HCT116 (cell line): ENCODE data around the gene ABCF3. TPM values are rescaled to one million over a fixed set of nuclear protein-coding genes. Genes with fewer than 3 reads are reported as not detected.

ENCODE experiments used
- ATAC-seq: fragments of 200-7000 bp; cut with Tn5 transposase; 2 replicates; pipeline ENCODE4 v1.9.1; 2020; ENCODE audit warnings: mild to moderate bottlenecking, moderate library complexity
- BruUV-seq: library from RNA; stranded (reverse); fragments of 400-500 nt; replicated peaks from 2 replicates; lab custom pipeline; 2021; lab: Mats Ljungman, UMichigan
- CTCF ChIA-PET: fragments of 300-600 bp; sonication (Branson Sonifier 250); formaldehyde crosslinking; loops from one replicate; lab custom pipeline; 2021; ENCODE audit warnings: antibody characterized with exemption; lab: Charles Lee
- POLR2A ChIA-PET: fragments of 300-600, 350-600 bp; sonication (Branson Sonifier 250); formaldehyde crosslinking; loops from one replicate; lab custom pipeline; 2021; ENCODE audit warnings: antibody characterized with exemption; lab: Charles Lee
- RAD21 ChIA-PET, 2 experiments: fragments of 300-600 bp; sonication (Branson Sonifier 250); formaldehyde crosslinking; loops; one replicate each; lab custom pipeline; 2023; ENCODE audit warnings: low total read pairs in 2 of 2; ENCODE audit not compliant: uncharacterized antibody in 2 of 2, unreplicated experiment in 2 of 2, low non-redundant PET in 1 of 2; lab: Charles Lee
- DNase-seq: peaks from one replicate; pipeline ENCODE4 v3.0.0-alpha.2; 2010; ENCODE audit warnings: low read depth, low spot score
- H2AFZ ChIP-seq: fragments of 200-600 bp; shearing (Covaris generic), sonication (generic); 2 replicates; pipeline ENCODE4 v1.6.1; 2017; ENCODE audit warnings: low read depth, mixed run types, mixed read lengths, antibody characterized with exemption, low read length; ENCODE audit not compliant: poor library complexity, severe bottlenecking
- H3K27ac ChIP-seq: 2 replicates; pipeline ENCODE4 v1.5.1; 2012; ENCODE audit warnings: low read depth, low read length
- H3K27me3 ChIP-seq: fragments of 200-600 bp; sonication (generic); 2 replicates; pipeline ENCODE4 v1.6.1; 2016; ENCODE audit warnings: mixed run types, low read length, mixed read lengths; ENCODE audit not compliant: insufficient read depth
- H3K36me3 ChIP-seq, 2 experiments: fragments of 200-500 bp in 1 of 2; fragments of 200-600 bp in 1 of 2; sonication (Bioruptor generic) in 1 of 2; sonication (generic) in 1 of 2; 2 replicates each; pipeline versions ENCODE4 v1.5.1 to v1.6.1; 2014 to 2016; ENCODE audit warnings: low read length in 2 of 2, inconsistent platforms in 1 of 2, mixed read lengths in 1 of 2, mixed run types in 1 of 2; ENCODE audit not compliant: insufficient read depth in 2 of 2, control insufficient read depth in 1 of 2
- H3K4me1 ChIP-seq, 2 experiments: fragments of 200-600 bp in 1 of 2; sonication (generic) in 1 of 2; 2 replicates each; pipeline versions ENCODE4 v1.5.1 to v1.6.1; 2012 to 2017; ENCODE audit warnings: low read length in 2 of 2, inconsistent platforms in 1 of 2, mild to moderate bottlenecking in 1 of 2, mixed read lengths in 1 of 2, mixed run types in 1 of 2, moderate library complexity in 1 of 2; ENCODE audit not compliant: insufficient read depth in 2 of 2, control insufficient read depth in 1 of 2
- H3K4me2 ChIP-seq: fragments of 200-600 bp; sonication (generic); 2 replicates; pipeline ENCODE4 v1.6.1; 2017; ENCODE audit warnings: mixed run types, low read length, mixed read lengths
- H3K4me3 ChIP-seq, 2 experiments: fragments of 200-600 bp in 1 of 2; sonication (generic) in 1 of 2; replicated peaks in 1 of 2; 2 replicates each; pipeline ENCODE4 v1.5.1; 2011 to 2016; ENCODE audit warnings: low read length in 2 of 2, control low read depth in 1 of 2, low read depth in 1 of 2, mild to moderate bottlenecking in 1 of 2, mixed read lengths in 1 of 2, mixed run types in 1 of 2
- H3K79me2 ChIP-seq: fragments of 200-600 bp; sonication (generic); 2 replicates; pipeline ENCODE4 v1.6.1; 2017; ENCODE audit warnings: mild to moderate bottlenecking, mixed run types, low read length, moderate library complexity, mixed read lengths; ENCODE audit not compliant: insufficient read depth
- H3K9ac ChIP-seq: fragments of 200-600 bp; sonication (generic); 2 replicates; pipeline ENCODE4 v1.6.1; 2016; ENCODE audit warnings: low read length, mixed read lengths
- H3K9me2 ChIP-seq: fragments of 200-600 bp; sonication (generic), shearing (Covaris generic); 2 replicates; pipeline ENCODE4 v1.6.1; 2017; ENCODE audit warnings: mixed run types, mild to moderate bottlenecking, moderate library complexity; ENCODE audit not compliant: insufficient read depth
- H3K9me3 ChIP-seq, 2 experiments: fragments of 200-500 bp in 1 of 2; fragments of 200-600 bp in 1 of 2; sonication (Bioruptor generic) in 1 of 2; sonication (generic) in 1 of 2; 2 replicates each; pipeline ENCODE4 v1.6.1; 2014 to 2017; ENCODE audit warnings: low read length in 2 of 2, mixed read lengths in 2 of 2, inconsistent platforms in 1 of 2, low read depth in 1 of 2, mild to moderate bottlenecking in 1 of 2, mixed run types in 1 of 2, moderate library complexity in 1 of 2; ENCODE audit not compliant: control insufficient read depth in 1 of 2, insufficient read depth in 1 of 2
- H4K20me1 ChIP-seq: fragments of 200-600 bp; sonication (generic), shearing (Covaris generic); 2 replicates; pipeline ENCODE4 v1.6.1; 2017; ENCODE audit warnings: mixed run types, mild to moderate bottlenecking, moderate library complexity; ENCODE audit not compliant: insufficient read depth
- CEBPB ChIP-seq: IDR thresholded peaks from 2 replicates; pipeline ENCODE4 v1.6.1; 2012; ENCODE audit warnings: low read depth
- EZH2 ChIP-seq: fragments of 200-600 bp; sonication (generic); IDR thresholded peaks from 2 replicates; pipeline ENCODE4 v1.6.1; 2017; ENCODE audit warnings: antibody characterized with exemption, mixed run types
- FOSL1 ChIP-seq: IDR thresholded peaks from 2 replicates; pipeline ENCODE4 v1.6.1; 2012; ENCODE audit warnings: low read depth
- JUND ChIP-seq: IDR thresholded peaks from 2 replicates; pipeline ENCODE4 v1.6.1; 2012
- POLR2AphosphoS5 ChIP-seq: IDR thresholded peaks from 2 replicates; pipeline ENCODE4 v1.6.1; 2011; ENCODE audit warnings: mild to moderate bottlenecking, low read depth, low read length, moderate library complexity
- RAD21 ChIP-seq: IDR thresholded peaks from 2 replicates; pipeline ENCODE4 v1.6.1; 2012; ENCODE audit warnings: low read depth, mild to moderate bottlenecking
- SRF ChIP-seq: IDR thresholded peaks from 2 replicates; pipeline ENCODE4 v1.6.1; 2012; ENCODE audit warnings: low read depth
- TCF7L2 ChIP-seq: IDR thresholded peaks from 2 replicates; pipeline ENCODE4 v1.7.0; 2011; ENCODE audit warnings: borderline replicate concordance, inconsistent platforms; ENCODE audit not compliant: insufficient read depth, insufficient read length; ENCODE audit errors: extremely low read depth
- YY1 ChIP-seq: IDR thresholded peaks from 2 replicates; pipeline ENCODE4 v1.6.1; 2011; ENCODE audit warnings: low read length, low read depth, moderate library complexity, mild to moderate bottlenecking; ENCODE audit not compliant: insufficient replicate concordance; ENCODE audit errors: extremely low read depth
- intact Hi-C: fragments of 100-400 bp; cut with micrococcal nuclease; formaldehyde crosslinking; loops from 2 replicates; pipeline ENCODE4 v1.10.0; 2022
- total RNA-seq: library from RNA; stranded (reverse); gene quantifications from one replicate; pipeline ENCODE4 v1.2.1, GENCODE V29; 2021; ENCODE audit not compliant: unreplicated experiment
- TF ChIP-seq, protein P1 (sequence below): IDR thresholded peaks from 2 replicates; pipeline ENCODE4 v1.6.1; 2012
- TF ChIP-seq, protein P2 (sequence below): IDR thresholded peaks from 2 replicates; pipeline ENCODE4 v1.6.1; 2011; ENCODE audit warnings: mild to moderate bottlenecking, low read length, moderate library complexity; ENCODE audit not compliant: insufficient replicate concordance; ENCODE audit errors: extremely low read depth
- TF ChIP-seq, protein P3 (sequence below), 3 experiments: fragments of 200-600 bp in 1 of 3; sonication (generic) in 1 of 3; IDR thresholded peaks in 2 of 3; conservative IDR thresholded peaks in 1 of 3; 2 replicates each; pipeline ENCODE4 v1.5.1; 2012 to 2017; ENCODE audit warnings: low read depth in 2 of 3, low read length in 2 of 3, antibody characterized with exemption in 1 of 3, borderline replicate concordance in 1 of 3, control low read depth in 1 of 3, mild to moderate bottlenecking in 1 of 3, mixed read lengths in 1 of 3, mixed run types in 1 of 3, moderate library complexity in 1 of 3; ENCODE audit not compliant: insufficient read depth in 1 of 3
- TF ChIP-seq, protein P4 (sequence below): IDR thresholded peaks from 2 replicates; pipeline ENCODE4 v1.6.1; 2012; ENCODE audit warnings: low read depth

Gene ABCF3
- total RNA-seq, 1 experiment from 2014 or later = 74.6 TPM

DNA sequence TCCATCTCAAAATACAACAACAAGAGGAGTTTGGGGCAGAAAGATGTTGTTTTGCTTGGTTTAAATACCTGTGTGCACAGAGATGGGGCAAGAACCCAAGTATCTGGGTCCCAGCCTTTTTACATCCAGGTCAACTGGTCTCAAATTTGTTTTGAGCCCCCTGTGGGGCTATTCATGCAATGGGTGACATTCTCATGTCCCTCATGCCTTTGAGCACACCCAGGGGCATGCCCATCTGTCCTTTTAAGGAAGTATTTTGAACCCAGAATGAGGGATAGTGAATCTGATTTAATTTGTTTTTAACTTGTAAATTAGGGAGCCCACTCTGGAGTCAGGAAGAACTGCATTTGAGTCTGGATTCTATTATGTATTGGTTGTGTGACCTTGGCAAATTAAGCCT lies 14.8 kb downstream of the ABCF3 start:
- Histone ChIP-seq H3K4me1 (no peaks in the 10 kb centered on the region), H2AFZ (no peak overlapping the region), H3K9me2 (no peaks in the 10 kb centered on the region), H3K9me3 (no peaks in the 10 kb centered on the region), H3K9ac (no peak overlapping the region), H3K36me3 (no peaks in the 10 kb centered on the region), H3K4me3 (no peak overlapping the region), H3K27me3 (no peaks in the 10 kb centered on the region), H3K79me2 (no peaks in the 10 kb centered on the region), H3K27ac (no peak overlapping the region), H4K20me1 (no peaks in the 10 kb centered on the region), H3K4me2 (no peak overlapping the region)
- CTCF ChIA-PET = no interaction called here
- no TSS peak for BruUV-seq
- no peak for ATAC-seq
- RAD21 ChIA-PET = no interaction called here
- TF ChIP-seq YY1 (no peak), TCF7L2 (no peak), RAD21 (no peak), FOSL1 (no peak), JUND (no peak), CEBPB (no peak), SRF (no peak), EZH2 (no peak), POLR2AphosphoS5 (no peak)
- TF ChIP-seq, protein P1, sequence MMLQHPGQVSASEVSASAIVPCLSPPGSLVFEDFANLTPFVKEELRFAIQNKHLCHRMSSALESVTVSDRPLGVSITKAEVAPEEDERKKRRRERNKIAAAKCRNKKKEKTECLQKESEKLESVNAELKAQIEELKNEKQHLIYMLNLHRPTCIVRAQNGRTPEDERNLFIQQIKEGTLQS = no peak
- TF ChIP-seq, protein P2, sequence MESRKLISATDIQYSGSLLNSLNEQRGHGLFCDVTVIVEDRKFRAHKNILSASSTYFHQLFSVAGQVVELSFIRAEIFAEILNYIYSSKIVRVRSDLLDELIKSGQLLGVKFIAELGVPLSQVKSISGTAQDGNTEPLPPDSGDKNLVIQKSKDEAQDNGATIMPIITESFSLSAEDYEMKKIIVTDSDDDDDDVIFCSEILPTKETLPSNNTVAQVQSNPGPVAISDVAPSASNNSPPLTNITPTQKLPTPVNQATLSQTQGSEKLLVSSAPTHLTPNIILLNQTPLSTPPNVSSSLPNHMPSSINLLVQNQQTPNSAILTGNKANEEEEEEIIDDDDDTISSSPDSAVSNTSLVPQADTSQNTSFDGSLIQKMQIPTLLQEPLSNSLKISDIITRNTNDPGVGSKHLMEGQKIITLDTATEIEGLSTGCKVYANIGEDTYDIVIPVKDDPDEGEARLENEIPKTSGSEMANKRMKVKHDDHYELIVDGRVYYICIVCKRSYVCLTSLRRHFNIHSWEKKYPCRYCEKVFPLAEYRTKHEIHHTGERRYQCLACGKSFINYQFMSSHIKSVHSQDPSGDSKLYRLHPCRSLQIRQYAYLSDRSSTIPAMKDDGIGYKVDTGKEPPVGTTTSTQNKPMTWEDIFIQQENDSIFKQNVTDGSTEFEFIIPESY = no peak
- TF ChIP-seq, protein P3, sequence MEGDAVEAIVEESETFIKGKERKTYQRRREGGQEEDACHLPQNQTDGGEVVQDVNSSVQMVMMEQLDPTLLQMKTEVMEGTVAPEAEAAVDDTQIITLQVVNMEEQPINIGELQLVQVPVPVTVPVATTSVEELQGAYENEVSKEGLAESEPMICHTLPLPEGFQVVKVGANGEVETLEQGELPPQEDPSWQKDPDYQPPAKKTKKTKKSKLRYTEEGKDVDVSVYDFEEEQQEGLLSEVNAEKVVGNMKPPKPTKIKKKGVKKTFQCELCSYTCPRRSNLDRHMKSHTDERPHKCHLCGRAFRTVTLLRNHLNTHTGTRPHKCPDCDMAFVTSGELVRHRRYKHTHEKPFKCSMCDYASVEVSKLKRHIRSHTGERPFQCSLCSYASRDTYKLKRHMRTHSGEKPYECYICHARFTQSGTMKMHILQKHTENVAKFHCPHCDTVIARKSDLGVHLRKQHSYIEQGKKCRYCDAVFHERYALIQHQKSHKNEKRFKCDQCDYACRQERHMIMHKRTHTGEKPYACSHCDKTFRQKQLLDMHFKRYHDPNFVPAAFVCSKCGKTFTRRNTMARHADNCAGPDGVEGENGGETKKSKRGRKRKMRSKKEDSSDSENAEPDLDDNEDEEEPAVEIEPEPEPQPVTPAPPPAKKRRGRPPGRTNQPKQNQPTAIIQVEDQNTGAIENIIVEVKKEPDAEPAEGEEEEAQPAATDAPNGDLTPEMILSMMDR (IDR thresholded peaks at IDR 0.05 in 2 of 3, conservative IDR thresholded peaks at IDR 0.05 in 1 of 3; ENCODE audit: borderline replicate concordance in 1 of 3, insufficient read depth in 1 of 3, low read depth in 2 of 3, low read length in 2 of 3) = no peak
- TF ChIP-seq, protein P4, sequence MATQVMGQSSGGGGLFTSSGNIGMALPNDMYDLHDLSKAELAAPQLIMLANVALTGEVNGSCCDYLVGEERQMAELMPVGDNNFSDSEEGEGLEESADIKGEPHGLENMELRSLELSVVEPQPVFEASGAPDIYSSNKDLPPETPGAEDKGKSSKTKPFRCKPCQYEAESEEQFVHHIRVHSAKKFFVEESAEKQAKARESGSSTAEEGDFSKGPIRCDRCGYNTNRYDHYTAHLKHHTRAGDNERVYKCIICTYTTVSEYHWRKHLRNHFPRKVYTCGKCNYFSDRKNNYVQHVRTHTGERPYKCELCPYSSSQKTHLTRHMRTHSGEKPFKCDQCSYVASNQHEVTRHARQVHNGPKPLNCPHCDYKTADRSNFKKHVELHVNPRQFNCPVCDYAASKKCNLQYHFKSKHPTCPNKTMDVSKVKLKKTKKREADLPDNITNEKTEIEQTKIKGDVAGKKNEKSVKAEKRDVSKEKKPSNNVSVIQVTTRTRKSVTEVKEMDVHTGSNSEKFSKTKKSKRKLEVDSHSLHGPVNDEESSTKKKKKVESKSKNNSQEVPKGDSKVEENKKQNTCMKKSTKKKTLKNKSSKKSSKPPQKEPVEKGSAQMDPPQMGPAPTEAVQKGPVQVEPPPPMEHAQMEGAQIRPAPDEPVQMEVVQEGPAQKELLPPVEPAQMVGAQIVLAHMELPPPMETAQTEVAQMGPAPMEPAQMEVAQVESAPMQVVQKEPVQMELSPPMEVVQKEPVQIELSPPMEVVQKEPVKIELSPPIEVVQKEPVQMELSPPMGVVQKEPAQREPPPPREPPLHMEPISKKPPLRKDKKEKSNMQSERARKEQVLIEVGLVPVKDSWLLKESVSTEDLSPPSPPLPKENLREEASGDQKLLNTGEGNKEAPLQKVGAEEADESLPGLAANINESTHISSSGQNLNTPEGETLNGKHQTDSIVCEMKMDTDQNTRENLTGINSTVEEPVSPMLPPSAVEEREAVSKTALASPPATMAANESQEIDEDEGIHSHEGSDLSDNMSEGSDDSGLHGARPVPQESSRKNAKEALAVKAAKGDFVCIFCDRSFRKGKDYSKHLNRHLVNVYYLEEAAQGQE = no peak
- intact Hi-C loops = no loop called here
- no peak for DNase-seq
- POLR2A ChIA-PET = no interaction called here
